Measurements from ENCODE around the gene LRP1B.
"Not testable (repeated sequence)": the region's sequence is repeated elsewhere in the genome, so short reads cannot be mapped to it uniquely, and the experiment has no call there.

The LRP1B gene

DNA sequence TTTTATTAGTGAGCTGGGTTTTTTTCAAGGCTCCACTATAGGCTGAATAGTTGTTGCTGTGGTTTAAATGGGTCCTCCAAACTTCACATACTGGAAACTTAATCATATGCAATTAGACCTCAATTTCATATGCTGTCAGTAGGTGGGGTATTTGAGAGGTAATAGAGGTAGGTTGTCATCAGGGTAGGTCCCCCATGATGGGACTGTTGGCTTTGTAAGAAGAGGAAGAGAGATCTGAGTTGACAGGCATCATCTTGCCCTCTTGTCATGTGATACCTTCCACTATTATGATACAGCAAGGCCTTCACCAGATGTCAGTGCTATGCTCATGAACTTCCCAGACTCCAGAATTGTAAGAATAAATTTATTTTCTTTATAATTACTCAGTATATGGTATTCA lies 819.4 kb downstream of the LRP1B start:
- DNase-seq (ENCODE audit: low spot score) = no peak

DNA sequence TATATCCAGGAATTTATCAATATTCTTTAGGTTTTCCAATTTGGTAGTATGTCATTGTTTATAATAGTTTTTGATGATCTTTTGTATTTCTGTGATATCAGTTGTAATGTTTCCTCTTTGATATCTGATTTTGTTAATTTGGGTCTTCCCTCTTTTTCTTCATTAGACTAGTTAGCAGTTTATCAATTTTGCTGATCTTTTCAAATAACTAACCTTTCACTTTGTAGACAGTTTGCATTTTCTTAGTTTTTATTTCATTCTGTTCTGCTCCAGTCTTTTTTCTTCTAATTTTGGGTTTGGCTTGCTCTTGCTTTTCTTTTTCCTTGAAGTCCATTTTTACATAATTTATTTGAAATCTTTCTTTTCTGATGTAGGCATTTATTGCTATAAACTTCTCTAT lies 824.4 kb downstream of the LRP1B start:
- no peak for DNase-seq (ENCODE audit: low spot score)

DNA sequence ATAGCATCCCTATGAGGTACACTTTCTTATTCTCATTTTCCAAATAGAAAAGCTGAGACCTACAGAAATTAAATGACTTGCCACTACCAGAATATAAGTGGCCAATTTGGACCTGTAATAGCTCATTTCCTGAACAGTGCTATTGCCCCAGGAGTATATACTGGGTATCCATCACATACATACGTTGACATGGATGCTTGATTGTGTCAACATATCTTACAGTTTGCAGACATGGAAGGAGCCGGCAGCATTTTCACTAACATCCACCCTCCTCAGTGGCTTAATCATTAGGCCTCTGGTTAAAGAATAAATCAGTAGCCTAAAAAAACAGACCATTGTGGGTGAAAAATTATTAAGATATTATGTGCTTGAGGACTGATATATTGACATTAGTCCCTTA lies 829.3 kb downstream of the LRP1B start:
- DNase-seq (ENCODE audit: low spot score) = no peak

DNA sequence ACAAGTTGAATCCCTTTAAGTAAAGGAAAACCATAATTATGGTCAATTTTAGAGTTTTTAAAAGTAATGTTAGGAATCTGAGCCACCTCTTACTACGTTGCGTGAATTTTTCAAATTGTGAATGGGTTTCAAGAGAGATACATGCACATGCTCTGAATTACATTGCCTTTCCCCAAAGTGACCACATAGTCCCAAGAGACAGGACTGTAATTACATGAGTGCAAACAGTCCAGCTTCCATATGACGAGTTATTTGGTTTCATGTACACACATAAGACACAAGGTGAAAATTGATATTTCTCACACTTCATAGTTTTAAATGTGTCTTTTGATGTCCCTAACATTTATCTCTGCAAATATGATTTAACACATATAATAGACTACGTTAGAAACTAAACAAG lies 850.8 kb downstream of the LRP1B start:
- no peak for DNase-seq (ENCODE audit: low spot score)

DNA sequence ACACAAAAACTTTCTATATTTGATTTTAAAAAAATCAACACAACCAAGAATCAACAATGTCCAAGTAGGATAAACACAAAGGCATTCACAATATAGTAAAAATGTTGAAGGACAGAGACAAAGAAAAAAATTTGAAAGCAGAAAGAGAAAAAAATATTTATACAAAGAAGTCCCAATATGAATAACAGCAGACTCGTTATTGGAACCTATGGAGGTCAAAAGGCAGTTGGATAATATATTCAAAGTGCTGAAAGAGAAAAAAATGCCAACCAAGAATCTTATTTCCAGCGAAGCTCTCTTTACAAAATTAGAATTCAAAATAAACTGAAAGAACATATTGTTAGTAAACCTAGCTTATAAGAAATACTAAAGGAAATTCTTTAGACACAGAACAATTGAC lies 859.5 kb downstream of the LRP1B start:
- no peak for DNase-seq (ENCODE audit: low spot score)

DNA sequence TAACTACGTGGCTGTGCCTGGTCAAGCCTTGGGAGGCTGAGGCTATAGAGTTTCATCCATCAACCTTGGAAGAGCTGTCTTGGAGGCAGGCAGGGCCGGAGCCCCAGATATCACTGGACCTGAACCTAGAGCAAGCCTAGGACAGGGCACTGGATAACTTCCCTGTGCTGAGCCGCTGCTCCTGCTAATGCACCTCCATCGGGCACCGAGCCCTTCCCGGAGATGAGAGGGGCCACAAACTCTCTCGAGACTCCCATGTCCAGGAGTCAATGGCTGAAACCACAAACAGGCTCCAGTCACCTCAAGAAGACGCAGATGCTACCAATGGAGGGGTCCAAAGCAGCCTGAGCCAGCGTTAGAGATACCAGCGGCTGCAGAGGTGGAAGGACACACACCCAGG lies 866.0 kb downstream of the LRP1B start:
- DNase-seq (ENCODE audit: low spot score) = no peak

DNA sequence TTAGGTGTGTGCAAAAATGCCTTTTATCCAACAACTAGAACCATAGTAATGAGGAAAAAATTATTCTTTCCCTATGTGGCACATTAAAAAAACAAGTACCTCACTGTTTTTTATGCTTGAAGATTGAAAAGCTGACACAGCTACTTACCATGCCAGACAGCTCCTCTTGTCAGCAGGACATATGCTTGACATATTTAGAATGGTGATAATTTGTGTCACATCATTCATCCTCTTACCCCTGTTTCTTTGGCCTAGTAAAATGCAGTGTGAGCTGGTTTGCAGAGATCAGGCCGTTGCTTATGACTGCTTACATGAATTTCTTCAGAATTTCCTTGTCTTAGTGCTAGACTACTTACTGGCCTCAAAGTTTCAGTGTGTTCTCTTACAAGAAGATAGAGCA lies 869.9 kb downstream of the LRP1B start:
- no peak for DNase-seq (ENCODE audit: low spot score)

DNA sequence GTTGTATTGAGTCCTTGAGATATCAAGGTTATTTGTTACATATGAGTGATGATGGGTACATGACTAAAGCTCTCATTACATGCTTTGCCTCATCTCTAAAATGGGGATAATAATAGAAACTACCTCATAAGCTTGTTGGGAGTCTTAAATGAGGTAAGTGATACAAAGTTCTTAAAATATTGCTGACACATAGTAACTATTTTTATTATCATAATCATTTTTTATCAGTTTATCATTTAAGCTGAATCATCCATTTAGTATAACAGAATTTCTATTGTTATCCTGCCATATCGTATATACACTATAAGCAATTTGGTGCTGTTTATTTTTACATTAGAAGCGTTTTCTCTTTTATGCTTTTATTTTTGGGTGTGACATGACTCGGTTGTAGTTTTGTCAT lies 871.1 kb downstream of the LRP1B start:
- no peak for DNase-seq (ENCODE audit: low spot score)

DNA sequence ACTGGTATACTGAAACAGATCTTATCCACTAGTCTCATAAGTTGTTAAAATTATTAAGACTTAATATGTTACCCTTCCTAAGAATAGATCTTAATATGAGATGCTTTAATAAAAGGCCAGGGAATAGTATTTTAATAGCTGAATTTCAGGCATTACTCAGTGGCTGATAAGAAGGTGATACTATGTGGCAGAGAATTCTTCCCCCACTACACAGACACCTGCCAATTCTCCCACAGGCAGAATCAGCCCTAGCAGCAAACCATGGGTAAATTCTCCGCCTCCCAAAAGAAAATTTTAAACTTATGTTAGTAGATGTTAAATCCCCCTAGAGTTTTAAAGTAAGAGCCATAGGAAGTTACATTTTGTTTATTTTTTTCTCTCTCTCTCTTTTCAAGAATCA lies 888.8 kb downstream of the LRP1B start:
- DNase-seq (ENCODE audit: low spot score) = no peak

DNA sequence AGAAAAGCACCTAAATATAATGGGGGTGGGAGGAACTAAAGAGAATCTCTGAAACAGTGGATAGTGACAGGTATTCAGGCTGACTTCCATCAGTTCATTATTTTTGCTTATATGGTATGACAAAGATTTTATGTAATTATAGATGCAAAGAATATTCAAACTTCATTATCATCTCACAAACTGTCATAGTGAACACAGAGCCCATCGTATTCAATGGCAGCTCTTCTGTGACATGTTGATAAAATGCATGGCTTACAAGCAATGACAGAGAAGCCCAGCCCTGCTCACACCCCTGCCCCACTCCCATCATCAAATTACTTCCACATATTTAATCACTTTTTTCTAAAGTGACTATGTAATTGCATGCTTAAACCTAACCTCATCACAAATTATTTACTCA lies 904.3 kb downstream of the LRP1B start:
- DNase-seq (ENCODE audit: low spot score) = no peak

DNA sequence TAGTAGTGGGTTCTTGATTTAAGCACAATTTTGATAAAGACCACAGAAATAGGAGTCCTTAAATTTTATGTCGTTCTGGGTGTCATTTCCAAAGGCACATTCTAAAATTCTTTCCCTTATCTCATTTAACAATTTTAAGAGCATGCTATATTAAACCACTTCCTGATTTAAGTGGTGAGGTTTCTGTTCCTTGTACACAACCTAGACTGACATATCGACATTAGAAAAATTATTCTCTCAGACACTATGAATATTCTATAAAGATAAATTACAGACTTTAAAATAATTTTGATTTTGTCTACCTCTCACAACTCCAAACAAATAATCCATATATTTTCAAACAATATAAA lies 923.8 kb downstream of the LRP1B start:
- no peak for DNase-seq (ENCODE audit: low spot score)

DNA sequence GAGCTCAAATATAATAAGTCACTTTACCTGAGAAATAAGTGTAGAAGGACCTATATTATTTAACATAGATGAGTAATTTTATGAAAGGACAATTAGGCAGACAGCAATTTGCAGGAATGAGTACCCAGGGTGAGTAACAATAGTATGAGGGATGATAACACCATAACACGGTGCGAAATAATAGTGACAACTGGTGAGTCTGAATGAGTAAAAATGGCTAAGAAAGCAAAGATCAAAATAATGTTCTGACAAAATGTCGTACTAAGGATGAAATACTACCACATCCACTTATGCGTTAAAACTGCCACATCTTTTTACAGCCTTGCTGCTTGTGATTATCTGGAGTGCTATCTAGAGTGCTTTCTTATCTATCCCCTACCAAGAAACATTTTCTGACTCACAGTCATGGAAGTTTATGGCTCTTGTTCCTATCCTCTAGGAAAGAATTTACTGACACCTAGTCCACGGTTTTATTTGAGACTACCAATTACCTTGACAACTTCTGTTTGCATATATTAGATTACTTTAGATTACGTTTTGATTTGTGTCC lies 929.7 kb downstream of the LRP1B start:
- DNase-seq (ENCODE audit: low spot score) = no peak

DNA sequence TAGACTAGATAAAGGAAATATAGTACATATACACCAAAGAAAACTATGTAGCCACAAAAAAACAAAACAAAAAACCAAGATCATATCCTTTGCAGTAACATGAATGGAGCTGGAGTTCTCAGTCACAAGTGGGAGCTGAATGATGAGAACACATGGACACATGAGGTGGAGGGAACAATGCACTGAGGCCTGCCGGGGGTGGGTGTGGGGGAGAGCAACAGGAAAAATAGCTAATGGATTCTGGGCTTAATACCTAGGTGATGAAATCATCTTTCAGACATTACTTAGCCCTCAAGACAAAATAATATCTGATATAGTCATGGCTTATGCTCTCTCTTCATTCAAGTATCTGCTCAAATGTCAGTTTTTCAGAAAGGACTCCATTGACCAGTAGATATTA lies 930.6 kb downstream of the LRP1B start:
- no peak for DNase-seq (ENCODE audit: low spot score)

DNA sequence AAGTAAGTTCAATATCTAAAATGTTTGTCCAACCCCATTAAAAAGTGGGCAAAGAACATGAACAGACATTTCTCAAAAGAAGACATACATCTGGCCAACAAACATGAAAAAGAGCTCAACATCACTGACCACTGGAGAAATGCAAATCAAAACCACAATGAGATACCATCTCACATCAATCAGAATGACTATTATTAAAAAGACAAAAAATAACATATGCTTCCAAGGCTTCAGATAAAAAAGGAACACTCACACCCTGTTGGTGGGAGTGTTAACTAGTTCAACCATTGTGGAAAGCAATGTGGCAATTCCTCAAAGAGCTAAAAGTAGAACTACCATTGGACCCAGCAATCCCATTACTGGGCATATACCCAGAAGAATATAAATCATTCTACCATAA lies 931.1 kb downstream of the LRP1B start:
- no peak for DNase-seq (ENCODE audit: low spot score)

DNA sequence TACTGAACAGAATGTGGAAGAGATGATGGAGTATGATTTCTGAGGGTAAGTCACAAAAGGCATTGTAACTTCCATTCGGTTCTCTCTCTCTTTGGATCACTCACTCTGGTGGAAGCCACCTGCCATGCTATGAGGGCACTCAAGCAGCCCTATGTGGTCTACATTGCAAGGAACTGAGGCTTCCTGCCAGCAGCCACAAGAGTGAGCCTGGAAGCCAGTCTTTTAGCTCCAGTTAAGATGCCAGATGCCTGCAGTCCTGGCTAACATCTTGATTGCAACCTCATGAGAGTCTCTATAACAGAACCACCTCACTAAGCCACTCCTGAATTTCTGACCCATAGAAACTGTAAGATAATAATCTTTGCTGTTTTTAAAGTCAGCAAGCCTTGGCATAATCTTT lies 935.7 kb downstream of the LRP1B start:
- no peak for DNase-seq (ENCODE audit: low spot score)

DNA sequence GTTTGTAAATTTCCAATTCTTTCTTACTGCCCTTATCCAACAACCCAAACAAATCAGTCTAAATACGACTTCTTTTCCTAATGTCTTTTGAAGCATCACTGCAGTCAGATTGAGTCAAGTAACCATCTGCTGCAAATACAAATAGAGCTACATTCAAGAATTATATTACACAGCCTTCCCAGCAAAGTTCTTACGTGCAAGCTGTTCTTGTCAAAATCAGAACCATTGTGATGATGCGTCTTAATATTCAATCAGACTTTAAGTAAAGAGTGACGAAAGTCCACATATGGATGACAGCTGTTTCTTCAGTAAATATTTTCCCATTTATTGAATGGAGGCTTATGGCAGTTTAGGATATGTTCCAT lies 943.8 kb downstream of the LRP1B start:
- DNase-seq (ENCODE audit: low spot score) = no peak

DNA sequence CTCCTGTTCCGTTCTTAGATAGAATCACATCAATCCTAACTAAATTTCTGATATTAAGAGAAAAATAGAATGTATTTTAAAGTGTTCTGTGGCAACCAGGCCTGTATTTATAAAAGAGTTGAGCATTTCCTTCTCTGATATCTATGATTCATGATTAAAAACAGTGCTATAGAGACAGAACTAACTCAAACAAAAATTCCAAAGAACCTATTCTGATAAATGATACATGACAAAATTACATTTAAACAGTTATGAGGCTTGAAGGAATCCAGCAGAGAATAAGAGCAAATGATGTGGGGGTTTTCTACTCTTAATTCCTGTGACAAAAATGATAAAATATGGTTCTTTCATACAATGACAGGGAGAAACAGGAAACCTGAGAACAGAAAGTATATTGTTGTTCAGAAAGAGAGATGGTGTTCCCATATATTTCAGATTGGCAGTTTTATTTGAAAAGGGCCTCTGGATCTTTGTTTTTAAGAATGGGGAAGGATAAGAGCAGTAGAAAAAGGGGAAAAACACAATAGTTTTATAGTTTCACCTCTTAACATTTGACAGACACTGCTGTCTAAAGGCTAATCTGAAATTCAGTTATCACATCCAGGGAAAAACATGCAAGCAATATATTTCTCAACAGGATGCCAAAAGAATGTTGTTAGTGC lies 944.3 kb downstream of the LRP1B start:
- no peak for DNase-seq (ENCODE audit: low spot score)

DNA sequence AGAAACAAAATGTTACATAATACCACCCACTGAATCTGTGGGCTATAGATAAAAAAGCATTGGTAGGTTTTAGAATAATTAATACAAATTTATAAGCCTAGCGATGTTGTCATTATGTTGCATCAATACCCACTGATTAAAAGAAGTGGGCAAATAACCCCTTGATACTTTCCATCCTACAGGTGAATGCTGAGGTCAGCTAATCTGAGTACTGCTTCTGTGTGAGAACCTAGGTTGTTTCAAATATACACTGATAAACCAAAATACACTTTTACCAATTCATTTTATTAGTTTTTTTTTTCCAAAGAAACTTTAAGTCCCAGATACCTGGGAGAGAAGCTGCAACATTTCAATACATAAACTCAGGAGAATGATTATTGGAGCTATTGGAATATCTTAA lies 948.6 kb downstream of the LRP1B start:
- DNase-seq (ENCODE audit: low spot score) = no peak

DNA sequence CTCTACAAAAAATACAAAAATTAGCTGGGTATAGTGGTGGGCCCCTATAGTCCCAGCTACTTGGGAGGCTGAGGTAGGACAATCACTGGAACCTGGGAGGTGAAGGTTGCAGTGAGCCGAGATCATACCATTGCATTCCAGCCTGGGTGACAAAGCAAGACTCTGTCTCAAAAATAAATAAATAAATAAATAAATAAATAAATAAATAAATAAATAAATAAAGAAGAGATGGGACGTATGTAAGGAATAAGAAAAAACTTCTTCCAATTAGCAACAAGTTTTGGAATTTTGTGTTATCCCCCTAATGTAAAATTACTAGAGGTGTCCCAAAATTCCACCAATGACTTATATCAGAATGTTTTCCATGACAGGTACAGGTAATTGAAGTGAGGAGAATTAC lies 961.7 kb downstream of the LRP1B start:
- not testable (repeated sequence) for DNase-seq (ENCODE audit: low spot score)

DNA sequence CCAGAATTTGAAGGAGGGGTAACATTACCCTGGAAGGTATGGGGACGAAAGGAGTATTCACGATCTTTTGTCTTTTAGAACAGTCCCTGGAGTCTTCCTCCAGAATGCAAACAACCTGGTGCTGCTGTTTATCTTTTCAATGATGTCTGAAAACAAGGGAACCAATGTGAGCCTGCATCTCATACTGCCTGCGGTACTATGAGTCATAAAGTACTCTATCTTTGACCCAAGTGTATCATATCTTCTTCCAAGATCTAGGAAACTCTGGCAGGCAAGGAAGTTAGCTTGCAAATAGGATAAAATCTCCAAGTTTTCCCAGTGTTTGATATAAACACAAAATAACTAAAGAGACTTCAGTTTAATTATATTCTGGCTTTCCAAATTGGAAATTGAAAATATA lies 968.5 kb downstream of the LRP1B start:
- DNase-seq (ENCODE audit: low spot score) = no peak

DNA sequence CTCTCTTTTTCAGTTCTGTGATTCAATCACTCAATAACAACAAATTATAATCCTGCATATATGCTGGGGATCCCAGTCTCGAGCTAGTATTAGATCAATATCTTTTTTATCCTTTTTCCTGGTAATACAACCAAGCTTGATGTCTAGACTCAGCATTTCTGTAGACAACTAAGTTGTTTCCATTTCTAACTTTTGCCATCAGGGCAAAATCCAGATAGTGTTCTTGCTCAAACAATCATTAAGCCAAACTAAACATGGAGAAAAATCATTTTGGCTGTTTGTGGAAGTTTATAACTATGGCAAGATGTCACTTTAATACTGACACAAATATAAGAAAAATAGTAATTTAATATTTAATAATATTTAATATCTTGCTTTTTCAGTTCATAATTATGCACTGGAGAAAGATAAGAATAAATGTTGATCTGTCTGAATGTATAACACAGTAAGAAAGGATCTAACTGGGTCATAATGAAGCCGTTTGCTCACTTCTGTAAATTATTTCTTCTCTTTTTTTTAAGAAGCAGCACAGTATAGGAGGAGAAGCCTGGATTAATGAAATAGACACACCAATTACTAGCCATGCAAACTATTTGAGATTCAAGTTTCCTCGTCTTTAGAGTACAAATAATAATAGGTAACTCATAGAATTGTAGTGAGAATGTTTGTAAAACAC lies 979.1 kb downstream of the LRP1B start:
- DNase-seq (ENCODE audit: low spot score) = no peak

DNA sequence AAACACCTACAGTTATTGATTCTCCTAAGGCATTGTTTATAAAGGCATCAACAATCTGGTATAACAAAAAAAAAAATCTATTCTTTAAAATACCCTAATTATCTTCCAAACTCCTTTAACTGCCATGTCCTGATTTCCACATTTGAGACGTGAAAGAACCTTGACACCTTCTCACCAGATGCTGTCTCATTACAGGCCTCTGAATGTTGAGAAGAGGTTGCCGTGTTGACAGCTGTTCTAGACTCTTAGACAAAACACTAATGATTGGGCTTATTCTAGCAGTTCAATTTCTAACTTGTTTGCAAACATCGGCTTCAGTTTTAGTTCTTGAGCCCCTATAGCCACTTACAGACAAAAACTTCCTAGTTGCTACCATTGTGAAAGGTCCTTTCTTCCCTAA lies 988.8 kb downstream of the LRP1B start:
- no peak for DNase-seq (ENCODE audit: low spot score)

DNA sequence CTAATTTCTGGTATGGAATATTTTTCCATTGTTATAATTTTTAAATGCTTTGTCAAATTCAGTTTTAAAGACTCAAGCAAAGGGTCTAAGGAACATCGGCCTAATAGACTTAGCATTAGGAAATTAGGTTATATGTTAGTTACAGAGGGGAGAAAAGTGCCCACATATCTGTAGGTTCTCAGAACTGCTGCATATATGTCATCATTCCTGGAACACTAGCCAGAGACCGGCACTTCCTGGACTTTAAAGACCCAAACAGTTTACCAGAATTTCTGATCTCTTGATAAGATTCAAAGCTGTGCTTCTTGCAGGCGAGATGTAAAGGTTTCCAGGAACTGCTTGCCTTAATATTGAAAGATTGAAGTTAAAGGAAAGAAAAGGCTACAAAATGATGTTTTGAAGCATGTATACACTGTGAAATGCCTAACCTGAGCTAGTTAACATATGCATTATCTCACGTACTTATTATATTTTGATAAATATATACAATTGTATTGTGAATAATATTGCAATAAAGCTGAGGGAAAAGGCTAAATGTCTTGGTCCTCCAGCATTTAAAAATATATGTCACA lies 993.6 kb downstream of the LRP1B start:
- DNase-seq (ENCODE audit: low spot score) = no peak

DNA sequence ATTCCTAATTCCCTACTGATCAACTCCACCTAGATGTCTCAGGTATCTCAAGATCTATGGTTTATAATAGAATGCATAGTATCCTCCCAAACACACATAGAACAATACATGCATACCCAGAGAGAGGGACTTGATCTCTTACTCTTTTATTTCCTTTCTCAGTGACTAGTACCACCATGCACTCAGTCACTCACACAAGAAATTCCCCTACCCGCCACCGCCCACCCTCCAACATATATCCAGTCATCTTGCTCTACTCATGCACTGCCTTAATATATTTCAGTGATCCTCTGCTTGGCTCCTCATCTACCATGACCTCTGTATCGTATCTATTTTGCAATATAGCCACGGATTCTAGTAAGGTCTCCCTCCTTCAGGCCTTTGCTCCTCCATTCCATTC lies 996.9 kb downstream of the LRP1B start:
- DNase-seq (ENCODE audit: low spot score) = no peak
